ENCODE measurements around the gene CRABP2.

DNA sequence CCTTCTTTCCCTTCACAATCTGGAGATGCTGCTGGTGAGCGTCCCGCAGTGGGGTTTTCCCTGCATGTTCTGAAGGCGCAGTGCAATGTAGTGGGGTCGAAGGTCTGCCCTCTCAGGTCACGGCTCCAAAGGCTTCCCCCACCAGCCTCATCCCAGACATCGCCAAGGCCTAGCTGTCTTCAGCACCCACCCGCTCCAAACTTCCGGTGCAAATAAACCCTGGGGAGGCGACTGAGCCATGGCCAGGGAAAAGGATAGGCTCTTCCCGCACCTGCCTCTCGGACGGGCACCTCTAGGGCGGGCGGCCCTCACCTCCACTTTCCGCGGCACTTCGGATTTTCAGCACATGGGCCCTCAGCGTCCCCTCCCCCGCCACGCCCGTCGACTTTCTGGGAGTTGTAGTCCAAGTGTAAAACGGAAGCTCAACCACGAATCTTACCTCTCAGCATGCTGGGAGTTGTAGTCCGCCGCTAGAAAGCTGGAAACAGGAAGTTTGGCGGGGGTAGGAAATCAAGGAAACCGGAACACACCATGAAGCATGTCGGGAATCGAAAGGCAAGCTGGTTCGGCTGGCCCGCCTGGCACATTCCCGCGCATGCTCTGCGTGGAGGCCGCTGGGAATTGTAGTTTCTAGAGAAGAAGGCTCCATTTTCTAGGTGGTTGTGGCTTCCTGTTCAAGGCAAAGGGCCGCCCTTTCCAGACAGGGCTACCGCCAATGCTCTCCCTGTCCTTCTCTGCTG, 35.5 kb upstream of the CRABP2 start, which contains the start of gene MRPL24:
- TF ChIP-seq REST (IDR thresholded peaks at IDR 0.05; ENCODE audit: low read depth, low read length): no peak
- no peak for TF ChIP-seq MYC (IDR thresholded peaks at IDR 0.05; ENCODE audit: insufficient read depth, insufficient read length, insufficient replicate concordance, low read length, severe bottlenecking)
- TF ChIP-seq, protein P1, sequence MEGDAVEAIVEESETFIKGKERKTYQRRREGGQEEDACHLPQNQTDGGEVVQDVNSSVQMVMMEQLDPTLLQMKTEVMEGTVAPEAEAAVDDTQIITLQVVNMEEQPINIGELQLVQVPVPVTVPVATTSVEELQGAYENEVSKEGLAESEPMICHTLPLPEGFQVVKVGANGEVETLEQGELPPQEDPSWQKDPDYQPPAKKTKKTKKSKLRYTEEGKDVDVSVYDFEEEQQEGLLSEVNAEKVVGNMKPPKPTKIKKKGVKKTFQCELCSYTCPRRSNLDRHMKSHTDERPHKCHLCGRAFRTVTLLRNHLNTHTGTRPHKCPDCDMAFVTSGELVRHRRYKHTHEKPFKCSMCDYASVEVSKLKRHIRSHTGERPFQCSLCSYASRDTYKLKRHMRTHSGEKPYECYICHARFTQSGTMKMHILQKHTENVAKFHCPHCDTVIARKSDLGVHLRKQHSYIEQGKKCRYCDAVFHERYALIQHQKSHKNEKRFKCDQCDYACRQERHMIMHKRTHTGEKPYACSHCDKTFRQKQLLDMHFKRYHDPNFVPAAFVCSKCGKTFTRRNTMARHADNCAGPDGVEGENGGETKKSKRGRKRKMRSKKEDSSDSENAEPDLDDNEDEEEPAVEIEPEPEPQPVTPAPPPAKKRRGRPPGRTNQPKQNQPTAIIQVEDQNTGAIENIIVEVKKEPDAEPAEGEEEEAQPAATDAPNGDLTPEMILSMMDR (IDR thresholded peaks at IDR 0.05 in 2 of 3, conservative IDR thresholded peaks at IDR 0.05 in 1 of 3; ENCODE audit: control insufficient read depth in 2 of 3, extremely low read depth in 1 of 3, insufficient read depth in 1 of 3, low read depth in 3 of 3, low read length in 3 of 3): no peak
- TF ChIP-seq BACH1 (IDR thresholded peaks at IDR 0.05; ENCODE audit: borderline replicate concordance): peak; percentile 32; the same call in 1 of the 2 replicates
- peak; percentile 98 for TF ChIP-seq NRF1 (conservative IDR thresholded peaks at IDR 0.05; ENCODE audit: low read depth, low read length)
- TF ChIP-seq POLR2A (IDR thresholded peaks at IDR 0.05; ENCODE audit: low read depth, low read length): peak; percentile 89
- TF ChIP-seq POLR2AphosphoS5 (IDR thresholded peaks at IDR 0.05; ENCODE audit: low read length): peak; percentile 60
- TF ChIP-seq SMC3 (IDR thresholded peaks at IDR 0.05; ENCODE audit: borderline replicate concordance, low read length): no peak; the same call in 1 of the 2 replicates
- peak; percentile 70 for TF ChIP-seq PKNOX1 (IDR thresholded peaks at IDR 0.05)
- peak; percentile 70; the same call in 1 of the 2 replicates for TF ChIP-seq TBL1XR1 (IDR thresholded peaks at IDR 0.05; ENCODE audit: low read depth, low read length)

All from GM12878 (cell line).